ENCODE measurements around the gene KLK15. TPM values are rescaled to one million over a fixed set of nuclear protein-coding genes. Genes with fewer than 3 reads are reported as not detected.

KLK15 gene
- total and polyA plus RNA-seq, 2 of the 8 experiments (the other 6 are each of a cell fraction or from before 2014, with no cell fraction given): not detected

DNA sequence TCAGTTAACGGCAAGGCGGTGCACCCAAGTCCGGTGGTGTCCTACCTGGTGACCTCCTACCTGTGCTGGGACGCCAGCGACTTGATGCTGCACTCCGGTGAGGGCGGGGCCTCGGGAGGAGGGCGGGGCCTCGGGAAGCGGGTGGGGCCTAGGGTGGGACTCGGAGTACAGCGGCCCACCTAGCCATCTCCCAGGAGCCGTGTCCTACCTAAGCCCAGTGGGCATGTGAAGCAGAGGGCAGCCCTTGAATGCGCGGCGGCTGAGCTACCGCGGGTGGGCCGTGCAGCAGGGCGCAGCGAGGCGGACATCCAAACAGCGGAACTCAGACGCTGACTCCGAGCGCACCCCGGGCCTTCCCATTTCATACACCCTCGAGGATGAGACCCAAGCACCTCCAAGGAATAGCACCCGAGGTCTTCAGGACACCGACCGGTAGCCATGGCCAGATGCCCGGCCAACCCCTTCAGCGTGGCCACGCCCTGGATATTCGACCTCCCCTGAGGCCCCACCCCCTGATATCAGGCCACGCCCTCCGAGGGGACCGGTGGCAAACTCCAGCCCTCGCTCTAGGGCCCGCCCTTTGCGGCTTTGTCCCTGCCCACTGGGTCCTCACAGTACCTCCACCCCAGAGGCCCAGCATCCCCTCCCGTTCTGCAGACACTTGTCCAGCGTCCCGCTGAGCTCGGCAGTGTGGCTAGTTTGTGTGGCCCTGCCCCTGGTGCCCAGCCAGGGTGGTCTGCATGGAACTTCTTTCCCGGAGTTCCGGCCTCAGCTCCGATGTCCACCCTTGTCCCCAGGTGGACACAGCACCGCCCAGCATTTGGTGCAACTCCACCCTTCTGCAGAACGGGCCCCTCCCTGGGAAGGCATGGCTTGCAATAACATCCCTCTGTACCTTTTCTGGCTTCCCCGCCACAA is 15.2 kb downstream of the KLK15 start:
- Histone ChIP-seq H2BK20ac (ENCODE audit: low read length) (0 out of 2 replicates have a peak overlapping the region, but pooled peaks have one; percentile 80), H2BK120ac (replicated peaks; ENCODE audit: low read depth, low read length) (no peak overlapping the region), H3K4ac (replicated peaks; ENCODE audit: insufficient read length, low read depth, low read length) (no peak overlapping the region), H2BK15ac (ENCODE audit: low read length) (peak overlapping the region; percentile 95; the same call in 1 of the 2 replicates), H3K27me3 (replicated peaks in 1 of 4; ENCODE audit: control insufficient read depth in 3 of 4, extremely low read depth in 1 of 4, insufficient read depth in 3 of 4, low read length in 3 of 4) (peaks cover 9 to 37% (median 33%) of the 10 kb centered on the region in 4 experiments), H3K4me2 (ENCODE audit: insufficient read depth in 1 of 2, low read depth in 2 of 2, low read length in 2 of 2) (peak overlapping the region; percentile 54 to 81), H3K4me3 (ENCODE audit: extremely low read depth in 1 of 4, insufficient read depth in 2 of 4, low read depth in 3 of 4, low read length in 4 of 4) (peak overlapping the region; percentile 48 to 84 (median 82)), H3K4me1 (replicated peaks in 1 of 4; ENCODE audit: control insufficient read depth in 3 of 4, insufficient read depth in 4 of 4, low read length in 3 of 4) (peaks cover 5 to 26% (median 20%) of the 10 kb centered on the region in 4 experiments), H3K23me2 (ENCODE audit: low read depth, low read length) (peaks cover 17% of the 10 kb centered on the region), H4K20me1 (replicated peaks in 1 of 2; ENCODE audit: control insufficient read depth in 1 of 2, insufficient read depth in 2 of 2, low read length in 2 of 2) (peaks cover 0 to 2% of the 10 kb centered on the region in 2 experiments), H3K18ac (ENCODE audit: extremely low read depth, low read length) (peak overlapping the region; percentile 87), H3K23ac (ENCODE audit: insufficient read length) (no peak overlapping the region), H3K79me2 (ENCODE audit: control insufficient read depth in 1 of 2, insufficient read depth in 2 of 2, low read length in 2 of 2) (no peaks in the 10 kb centered on the region), H2BK5ac (ENCODE audit: low read depth, low read length) (peak overlapping the region; percentile 61; the same call in 1 of the 2 replicates), H3K27ac (ENCODE audit: low read depth, low read length) (no peak overlapping the region), H3K9me3 (ENCODE audit: insufficient read depth in 2 of 2, low read depth in 1 of 2, low read length in 1 of 2) (no peaks in the 10 kb centered on the region), H2BK12ac (ENCODE audit: low read depth, low read length) (peak overlapping the region; percentile 11; the same call in 1 of the 2 replicates), H4K91ac (replicated peaks; ENCODE audit: insufficient read length, low read length) (no peak overlapping the region), H4K5ac (ENCODE audit: insufficient read length, low read depth, low read length) (peak overlapping the region; percentile 3), H3K14ac (ENCODE audit: insufficient read length) (no peak overlapping the region), H3K79me1 (ENCODE audit: low read depth, low read length) (no peaks in the 10 kb centered on the region), H3K9ac (replicated peaks in 1 of 4; ENCODE audit: extremely low read depth in 1 of 4, low read depth in 3 of 4, low read length in 3 of 4) (peak overlapping the region in 2 of 4 experiments; percentile 56 to 66; a peak in 4 of 7 replicates), H4K8ac (ENCODE audit: extremely low read depth, insufficient read depth, low read length) (no peak overlapping the region), H3K56ac (replicated peaks; ENCODE audit: insufficient read length, low read depth, low read length) (peak overlapping the region; percentile 87), H2AFZ (ENCODE audit: low read length) (peak overlapping the region; percentile 81; the same call in 1 of the 2 replicates), H3K36me3 (ENCODE audit: control insufficient read depth in 2 of 4, insufficient read depth in 4 of 4, low read length in 3 of 4) (no peaks in the 10 kb centered on the region), H2AK5ac (ENCODE audit: low read depth, low read length) (no peak overlapping the region)
- CTCF ChIA-PET (ENCODE audit: partially characterized antibody): no interaction called here
- 15% methylated on average over 36 of the region's 52 CpGs; no CpG with 5 or more reads in 1 of the 2 experiments for WGBS, 2 experiments (ENCODE audit: extremely low coverage in 1 of 2, insufficient coverage in 1 of 2, insufficient read length in 1 of 2, insufficient replicate concordance in 2 of 2, low coverage in 1 of 2, low lambda C conversion rate in 2 of 2, missing lambda C conversion rate in 1 of 2)
- FAIRE-seq (peak; percentile 7), DNase-seq (ENCODE audit: low read depth in 1 of 2, low spot score in 2 of 2) (peak; percentile 65 to 99)
- POLR2A ChIA-PET (ENCODE audit: partially characterized antibody): interaction anchor here (1.6 to 14.4 kb wide), 2 partner anchors 12 to 20 kb away, joined by 6 to 275 read pairs; no protein-coding TSS in a partner anchor
- TF ChIP-seq ZNF274 (IDR thresholded peaks at IDR 0.05; ENCODE audit: borderline replicate concordance, extremely low read depth, low read length): no peak
- TF ChIP-seq SIN3A (conservative IDR thresholded peaks at IDR 0.05 in 1 of 2, IDR thresholded peaks at IDR 0.05 in 1 of 2; ENCODE audit: low read depth in 1 of 2, low read length in 2 of 2): no peak
- peak; percentile 75 for TF ChIP-seq ASH2L (IDR thresholded peaks at IDR 0.05; ENCODE audit: low read length)
- TF ChIP-seq TAF1 (IDR thresholded peaks at IDR 0.05; ENCODE audit: low read depth, low read length): peak; percentile 57
- peak; percentile 88 for TF ChIP-seq KDM4A (IDR thresholded peaks at IDR 0.05; ENCODE audit: low read depth, low read length, severe bottlenecking)
- peak; percentile 29; the same call in 1 of the 2 replicates for TF ChIP-seq POLR2AphosphoS5 (IDR thresholded peaks at IDR 0.05; ENCODE audit: low read depth, low read length)
- TF ChIP-seq POLR2A (IDR thresholded peaks at IDR 0.05; ENCODE audit: control extremely low read depth in 1 of 2, low read depth in 2 of 2, low read length in 2 of 2): peak in 1 of 2 experiments; percentile 78; a peak in 2 of 3 replicates
- no peak for TF ChIP-seq CHD1 (IDR thresholded peaks at IDR 0.05; ENCODE audit: low read depth, low read length)
- TF ChIP-seq YY1 (IDR thresholded peaks at IDR 0.05; ENCODE audit: low read depth, low read length): 0 out of 2 replicates have a peak, but pooled peaks have one; percentile 23
- no peak for TF ChIP-seq EP300 (IDR thresholded peaks at IDR 0.05; ENCODE audit: borderline replicate concordance in 1 of 2, low read depth in 2 of 2, low read length in 2 of 2)

Measured in H1 (cell line).